Activated T-cell treated with anti-CD3 and anti-CD28 coated beads, Interleukin-2, amount 50 U/mL, for 72 hours (primary cell): ENCODE measurements around the gene TMEM255A. TPM values are rescaled to one million over a fixed set of nuclear protein-coding genes. Genes with fewer than 3 reads are reported as not detected.

Experiments used
- ATAC-seq, 2 donors: fragments of 150-1000 bp; cut with Tn5 transposase; replicated peaks in 1 of 2; 2 replicates each; pipeline ENCODE4 v1.10.0; 2021; ENCODE audit warnings: moderate library complexity in 2 of 2, mild to moderate bottlenecking in 1 of 2
- DNase-seq, 2 donors: peaks; one replicate each; pipeline ENCODE4 v3.0.0; 2021 to 2022; ENCODE audit warnings: mixed read lengths in 1 of 2
- H3K27ac Mint-ChIP-seq: one replicate; pipeline ENCODE4 v1.8.0; 2022; ENCODE audit warnings: mild to moderate bottlenecking, moderate library complexity, mixed read lengths
- H3K27me3 Mint-ChIP-seq: one replicate; pipeline ENCODE4 v1.8.0; 2022; ENCODE audit warnings: low read depth, mixed read lengths
- H3K36me3 Mint-ChIP-seq, 2 donors: one replicate each; pipeline ENCODE4 v1.8.0; 2022; ENCODE audit warnings: mixed read lengths in 2 of 2, mild to moderate bottlenecking in 1 of 2; ENCODE audit not compliant: insufficient read depth in 2 of 2
- H3K4me1 Mint-ChIP-seq: one replicate; pipeline ENCODE4 v1.8.0; 2022; ENCODE audit warnings: low read depth, mixed read lengths
- H3K4me3 Mint-ChIP-seq, 2 donors: one replicate each; pipeline ENCODE4 v1.8.0; 2022; ENCODE audit warnings: mild to moderate bottlenecking in 2 of 2, mixed read lengths in 2 of 2, moderate library complexity in 2 of 2
- H3K9me3 Mint-ChIP-seq, 2 donors: one replicate each; pipeline ENCODE4 v1.8.0; 2022; ENCODE audit warnings: mixed read lengths in 2 of 2
- total RNA-seq, 2 donors: library from RNA; stranded (reverse); gene quantifications; one replicate each; pipeline ENCODE4 v1.2.3, GENCODE V29; 2022

Gene TMEM255A
- total RNA-seq, 2 donors from 2014 or later = not detected

DNA sequence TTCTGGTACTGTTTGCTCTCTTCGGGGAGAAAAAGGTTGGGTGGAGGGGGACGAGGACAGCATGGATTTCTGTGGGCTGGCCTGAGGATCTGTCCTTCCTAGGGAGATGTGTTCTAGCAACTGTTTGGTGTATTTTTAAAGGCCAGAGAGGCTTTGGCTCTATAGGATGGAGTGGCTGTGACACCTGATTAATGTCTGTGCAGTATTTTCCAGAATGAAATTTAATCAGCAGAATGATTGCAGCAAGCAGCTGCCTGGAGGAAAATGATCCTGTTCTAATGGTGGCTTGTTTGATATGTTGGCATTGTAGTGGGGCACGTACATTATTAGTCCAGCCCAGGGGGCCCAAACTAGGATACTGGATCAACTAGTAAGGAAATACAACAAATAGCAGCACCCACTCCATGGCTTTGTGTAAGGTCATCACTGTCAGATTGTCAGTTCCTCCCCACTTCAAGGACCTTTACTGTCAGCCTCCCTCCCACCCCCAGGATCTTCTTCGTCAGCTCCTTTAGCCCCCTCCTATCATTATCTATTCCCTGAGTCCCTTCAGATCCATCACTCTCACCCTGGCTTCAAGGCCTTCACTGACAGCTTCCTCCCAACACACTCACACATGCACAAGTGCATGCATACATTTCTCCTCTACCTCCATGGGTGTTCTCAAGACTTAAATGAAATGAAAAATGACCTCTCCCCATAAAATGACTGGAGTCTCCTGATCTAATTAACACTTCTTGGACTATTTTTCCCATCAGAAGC, 10.4 kb upstream of the TMEM255A start:
- no peaks in the 10 kb centered on the region for H3K4me1 Mint-ChIP-seq
- DNase-seq = no peak
- H3K27me3 Mint-ChIP-seq = peaks cover 11% of the 10 kb centered on the region
- H3K36me3 Mint-ChIP-seq = no peaks in the 10 kb centered on the region
- no peaks in the 10 kb centered on the region for H3K9me3 Mint-ChIP-seq
- no peak for ATAC-seq
- no peak overlapping the region for H3K27ac Mint-ChIP-seq
- H3K4me3 Mint-ChIP-seq = no peak overlapping the region

DNA sequence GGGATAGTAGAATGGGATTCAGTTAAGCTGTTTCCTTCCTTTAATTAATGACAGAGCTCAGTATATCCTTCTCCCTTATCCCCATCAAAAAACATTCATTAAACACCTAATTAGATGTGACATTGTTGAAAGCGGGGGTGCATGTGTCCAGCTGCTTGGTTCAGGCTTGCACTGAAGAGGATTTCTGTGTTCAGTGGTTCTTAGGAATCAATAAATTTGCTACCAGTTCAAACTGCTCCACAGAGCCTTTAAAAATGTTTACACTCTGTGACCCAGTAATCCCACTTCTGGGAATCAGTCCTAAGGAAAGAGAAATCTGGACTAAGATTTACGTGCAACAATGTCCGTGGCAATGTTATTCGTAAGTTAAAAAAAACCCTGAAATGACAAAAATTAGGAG, 7.2 kb upstream of the TMEM255A start:
- Mint-ChIP-seq H3K36me3 (no peaks in the 10 kb centered on the region), H3K4me3 (no peak overlapping the region), H3K27ac (no peak overlapping the region), H3K9me3 (no peaks in the 10 kb centered on the region), H3K27me3 (peaks cover 31% of the 10 kb centered on the region), H3K4me1 (no peaks in the 10 kb centered on the region)
- DNase-seq (no peak), ATAC-seq (no peak)

DNA sequence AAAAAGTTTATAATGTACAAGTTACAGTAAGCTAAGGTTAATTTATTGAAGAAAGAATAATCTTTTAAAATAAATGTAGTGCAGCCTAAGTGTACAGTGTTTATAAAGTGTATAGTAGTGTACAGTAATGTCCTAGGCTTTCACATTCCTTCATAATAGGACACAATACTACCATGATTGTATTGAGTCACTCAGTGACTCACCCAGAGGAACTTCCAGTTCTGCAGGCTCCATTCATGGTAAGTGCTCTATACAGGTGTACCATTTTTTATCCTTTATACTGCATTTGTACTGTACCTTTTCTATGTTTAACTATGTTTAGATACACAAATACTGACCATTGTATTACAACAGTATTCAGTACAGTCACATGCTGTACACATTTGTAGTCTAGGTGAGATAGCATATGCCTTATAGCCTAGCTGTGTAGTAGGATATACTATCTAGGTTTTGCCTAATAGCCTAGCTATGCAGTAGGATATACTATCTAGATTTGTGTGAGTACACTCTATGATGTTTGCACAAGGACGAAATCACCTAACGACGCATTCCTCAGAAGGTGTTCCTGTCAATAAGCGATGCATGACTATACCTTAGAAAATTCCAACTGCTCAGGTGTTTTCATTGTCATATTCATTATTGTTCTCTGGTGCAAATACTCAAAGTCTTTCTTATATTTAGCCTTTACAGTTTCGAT, 5.5 kb upstream of the TMEM255A start:
- ATAC-seq = peak; percentile 39 to 46
- Mint-ChIP-seq H3K4me3 (no peak overlapping the region), H3K9me3 (no peaks in the 10 kb centered on the region), H3K27ac (no peak overlapping the region), H3K4me1 (no peaks in the 10 kb centered on the region), H3K36me3 (no peaks in the 10 kb centered on the region), H3K27me3 (peaks cover 47% of the 10 kb centered on the region)
- no peak for DNase-seq

DNA sequence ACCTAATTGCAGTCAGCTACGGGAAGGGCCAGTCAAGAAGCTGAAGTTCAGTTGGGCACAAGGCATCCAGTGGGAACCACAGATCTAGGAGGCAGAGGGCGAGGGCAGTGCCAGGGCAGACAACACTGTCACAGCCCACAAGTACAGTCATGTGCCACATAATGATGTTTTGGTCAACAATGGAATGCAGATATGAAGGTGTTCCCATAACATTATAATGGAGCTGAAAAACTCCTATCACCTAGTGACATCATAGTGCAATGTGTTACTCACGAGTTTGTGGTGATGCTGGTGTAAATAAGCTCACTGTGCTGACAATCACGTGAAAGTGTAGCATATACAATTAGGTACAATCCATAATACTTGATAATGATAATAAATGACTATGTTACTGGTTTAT, 4.5 kb upstream of the TMEM255A start:
- Mint-ChIP-seq H3K36me3 (no peaks in the 10 kb centered on the region), H3K4me1 (no peaks in the 10 kb centered on the region), H3K27me3 (peaks cover 48% of the 10 kb centered on the region), H3K4me3 (no peak overlapping the region), H3K9me3 (no peaks in the 10 kb centered on the region), H3K27ac (no peak overlapping the region)
- ATAC-seq = no peak
- DNase-seq = no peak

DNA sequence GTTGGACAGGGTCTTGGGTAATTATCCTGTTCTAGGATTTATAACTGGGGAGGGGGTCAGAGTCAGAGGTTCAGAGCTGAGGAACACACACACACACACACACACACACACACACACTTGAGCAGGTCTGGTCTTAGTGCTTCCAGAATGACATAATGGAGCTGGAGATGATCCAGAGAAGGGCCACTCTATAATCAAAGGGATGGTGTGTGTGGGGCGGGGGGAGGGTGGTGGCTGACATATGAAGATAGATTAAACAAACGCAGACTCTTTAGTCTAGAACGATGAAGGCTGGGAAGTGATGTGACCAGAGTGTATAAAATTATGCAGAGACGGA, 434 bp upstream of the TMEM255A start:
- no peak for DNase-seq
- H3K4me1 Mint-ChIP-seq = peaks cover 12% of the 10 kb centered on the region
- H3K27me3 Mint-ChIP-seq = peaks cover 67% of the 10 kb centered on the region
- H3K4me3 Mint-ChIP-seq = peak overlapping the region in 1 of 2 donors; percentile 90
- no peaks in the 10 kb centered on the region for H3K9me3 Mint-ChIP-seq
- no peaks in the 10 kb centered on the region for H3K36me3 Mint-ChIP-seq
- no peak overlapping the region for H3K27ac Mint-ChIP-seq
- no peak for ATAC-seq

DNA sequence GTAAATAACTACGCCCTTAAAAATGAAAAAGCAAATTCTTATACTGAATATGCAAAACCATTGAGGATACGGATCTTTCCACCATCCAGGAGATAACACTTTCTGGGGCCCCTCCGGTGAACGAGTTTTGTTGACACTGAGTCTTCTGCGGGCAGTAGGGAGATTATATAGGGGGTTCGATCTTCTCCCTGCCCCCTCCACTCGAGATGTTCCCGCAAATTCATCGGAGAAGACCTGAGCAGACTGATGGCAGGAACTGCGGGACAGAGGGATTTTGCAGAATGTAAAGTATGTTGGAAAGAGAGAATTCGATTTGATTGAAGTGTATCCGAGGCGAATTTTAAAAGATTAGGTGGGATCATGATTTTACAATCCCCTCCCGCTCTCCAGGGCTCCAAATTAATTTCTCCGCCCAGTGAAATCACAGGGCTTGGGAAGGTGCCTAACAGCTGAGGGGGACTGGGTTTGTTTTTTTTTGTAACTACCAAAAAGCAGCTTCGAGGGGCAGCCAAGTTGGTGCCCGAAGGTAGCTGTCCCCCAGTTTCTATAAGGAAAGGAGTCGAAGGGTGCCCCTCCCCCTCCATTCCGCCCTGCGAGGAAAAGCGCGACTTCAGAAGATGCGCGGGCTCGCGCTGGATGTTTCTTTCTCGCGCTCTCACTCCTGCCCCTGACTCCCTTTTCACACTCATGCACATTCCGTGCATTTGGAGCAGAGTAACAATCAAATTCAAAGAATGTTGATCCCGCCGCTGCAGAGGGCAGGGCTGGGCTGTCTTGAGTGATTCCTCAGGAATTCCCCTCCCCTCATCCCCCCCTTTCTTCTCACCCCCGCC, 1.2 kb downstream of the TMEM255A start:
- peaks cover 14% of the 10 kb centered on the region for H3K4me1 Mint-ChIP-seq
- no peaks in the 10 kb centered on the region for H3K36me3 Mint-ChIP-seq
- H3K4me3 Mint-ChIP-seq = peak overlapping the region; percentile 85 to 90
- no peaks in the 10 kb centered on the region for H3K9me3 Mint-ChIP-seq
- H3K27me3 Mint-ChIP-seq = peaks cover 71% of the 10 kb centered on the region
- ATAC-seq (no peak), DNase-seq (peak in 1 of 2 donors; percentile 10)
- peak overlapping the region; percentile 4 for H3K27ac Mint-ChIP-seq

DNA sequence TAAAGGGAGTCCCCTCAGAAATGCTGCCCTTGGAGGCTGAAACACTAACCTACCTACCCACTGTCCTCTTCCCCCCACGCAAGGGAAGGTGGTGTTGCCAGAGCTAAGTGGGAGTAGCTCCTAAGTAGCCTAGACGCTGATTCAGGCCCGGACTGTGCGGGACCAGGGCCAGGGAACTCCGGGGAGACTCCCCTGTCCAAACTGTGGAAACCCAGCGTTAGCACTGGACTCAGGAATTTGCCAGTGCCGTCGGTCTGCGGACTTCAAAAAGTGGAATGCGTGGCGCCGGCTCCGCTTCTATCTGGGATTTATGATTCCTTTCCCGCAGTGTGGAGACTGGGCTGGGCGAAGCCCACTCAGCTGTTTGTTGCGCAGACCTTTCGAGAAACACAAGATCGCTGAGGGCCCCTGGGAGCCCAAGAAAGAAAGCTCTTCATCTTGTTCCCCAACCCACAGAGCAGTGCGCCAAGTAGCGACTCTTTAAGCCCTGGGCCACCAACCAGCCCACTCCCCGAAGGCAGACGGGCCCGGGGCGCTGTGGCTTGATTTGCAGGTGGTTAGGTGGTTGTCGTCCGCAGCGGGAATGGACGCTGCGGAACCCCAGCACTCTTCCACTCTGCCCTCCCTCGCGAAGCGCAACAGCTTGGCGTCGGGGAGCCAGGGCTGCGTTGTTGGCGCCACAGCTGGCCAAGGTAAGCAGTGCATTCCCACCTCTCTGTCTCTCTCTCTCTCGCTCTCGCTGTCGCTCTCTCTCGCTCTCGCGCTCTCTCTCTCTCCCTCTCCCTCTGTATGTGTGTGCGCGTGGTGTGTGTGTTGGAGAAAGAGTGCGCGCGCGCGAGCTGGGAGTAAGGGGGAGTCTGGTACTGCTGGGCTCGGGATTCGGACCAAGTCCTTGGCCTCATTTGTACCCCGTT, 2.0 kb downstream of the TMEM255A start:
- H3K27me3 Mint-ChIP-seq = peaks cover 66% of the 10 kb centered on the region
- H3K27ac Mint-ChIP-seq = peak overlapping the region; percentile 4
- H3K4me1 Mint-ChIP-seq = peaks cover 14% of the 10 kb centered on the region
- H3K9me3 Mint-ChIP-seq = no peaks in the 10 kb centered on the region
- peak overlapping the region; percentile 85 to 90 for H3K4me3 Mint-ChIP-seq
- DNase-seq = peak; percentile 69 to 74
- no peaks in the 10 kb centered on the region for H3K36me3 Mint-ChIP-seq
- peak; percentile 94 to 95 for ATAC-seq

DNA sequence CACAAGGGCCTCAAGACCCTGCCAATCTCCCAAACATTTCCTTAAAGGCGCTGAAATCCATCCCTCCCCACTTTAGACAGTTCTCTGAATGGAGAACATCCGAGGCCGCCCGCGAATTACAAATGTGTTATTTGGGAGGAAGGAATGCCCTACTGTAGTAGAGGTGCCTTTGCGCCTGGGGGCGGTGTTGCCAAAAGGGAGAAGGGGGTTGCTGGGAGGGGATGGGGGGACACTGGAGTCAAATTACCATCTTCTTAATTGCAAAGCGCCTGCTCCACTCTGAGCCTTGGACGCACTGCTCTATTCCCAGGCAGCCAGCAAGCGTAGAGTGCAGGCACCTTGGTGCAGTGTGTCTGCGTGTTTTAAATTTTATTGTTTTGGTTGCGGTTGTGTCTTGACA, 2.7 kb downstream of the TMEM255A start:
- peaks cover 14% of the 10 kb centered on the region for H3K4me1 Mint-ChIP-seq
- no peak for ATAC-seq
- H3K4me3 Mint-ChIP-seq = peak overlapping the region; percentile 85 to 90
- H3K36me3 Mint-ChIP-seq = no peaks in the 10 kb centered on the region
- H3K9me3 Mint-ChIP-seq = no peaks in the 10 kb centered on the region
- DNase-seq = peak in 1 of 2 donors; percentile 3
- no peak overlapping the region for H3K27ac Mint-ChIP-seq
- H3K27me3 Mint-ChIP-seq = peaks cover 66% of the 10 kb centered on the region

DNA sequence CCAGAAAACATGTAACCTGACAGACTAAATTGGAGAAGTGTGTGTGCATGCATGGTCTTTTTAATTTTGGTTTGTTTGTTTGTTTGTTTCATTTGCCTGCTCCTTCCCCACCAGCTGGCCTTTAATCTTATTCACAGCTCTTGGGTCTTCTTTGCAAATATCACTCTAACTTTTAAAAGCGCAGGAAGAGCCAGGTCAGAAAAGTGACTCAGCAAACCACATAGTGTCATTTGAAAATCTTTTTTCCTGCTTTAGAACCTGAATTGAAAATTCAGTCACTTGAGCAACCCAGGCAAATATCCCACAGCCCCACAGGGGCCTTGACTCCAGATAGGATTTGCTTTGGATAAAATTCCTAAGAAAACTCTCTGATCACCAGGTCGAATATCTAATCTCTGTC, 4.6 kb downstream of the TMEM255A start:
- H3K36me3 Mint-ChIP-seq = no peaks in the 10 kb centered on the region
- no peak overlapping the region for H3K27ac Mint-ChIP-seq

DNA sequence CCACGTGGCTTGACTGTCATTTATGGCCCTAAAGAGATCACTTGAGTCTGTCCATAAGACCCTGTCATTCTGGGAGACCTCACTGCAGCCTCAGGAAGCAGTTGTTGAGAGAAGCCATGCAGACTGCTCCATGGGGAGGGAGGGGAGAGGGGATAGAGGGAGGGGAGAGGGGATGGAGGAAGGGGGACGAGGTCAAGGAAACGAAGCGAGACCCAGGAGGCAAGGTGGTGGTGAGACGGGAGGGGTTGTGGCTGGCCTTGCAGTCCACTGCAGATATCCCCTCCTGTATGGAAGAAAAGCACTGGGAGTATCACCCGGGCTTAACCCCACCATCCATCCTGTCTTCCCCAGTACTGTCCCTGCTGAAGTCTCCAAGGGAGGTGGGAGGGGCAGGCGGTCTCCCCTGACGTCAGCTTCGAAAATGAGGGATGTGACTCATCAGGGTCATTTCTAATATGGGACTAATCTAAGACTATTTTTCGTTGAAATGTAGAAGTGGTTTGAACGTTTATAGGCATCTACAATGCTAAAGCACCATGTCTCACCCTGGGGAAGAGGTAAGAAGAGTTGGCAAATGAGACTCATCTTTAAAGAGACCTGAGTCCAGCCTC, 5.6 kb downstream of the TMEM255A start:
- Mint-ChIP-seq H3K4me1 (peaks cover 25% of the 10 kb centered on the region), H3K27ac (no peak overlapping the region), H3K36me3 (no peaks in the 10 kb centered on the region), H3K4me3 (no peak overlapping the region), H3K9me3 (no peaks in the 10 kb centered on the region), H3K27me3 (peaks cover 61% of the 10 kb centered on the region)
- DNase-seq = no peak
- ATAC-seq = no peak

More for the DNA sequence above, 4.6 kb downstream of the TMEM255A start:
- peaks cover 61% of the 10 kb centered on the region for H3K27me3 Mint-ChIP-seq
- no peaks in the 10 kb centered on the region for H3K9me3 Mint-ChIP-seq
- ATAC-seq = no peak
- H3K4me3 Mint-ChIP-seq = no peak overlapping the region
- H3K4me1 Mint-ChIP-seq = peaks cover 25% of the 10 kb centered on the region
- no peak for DNase-seq

DNA sequence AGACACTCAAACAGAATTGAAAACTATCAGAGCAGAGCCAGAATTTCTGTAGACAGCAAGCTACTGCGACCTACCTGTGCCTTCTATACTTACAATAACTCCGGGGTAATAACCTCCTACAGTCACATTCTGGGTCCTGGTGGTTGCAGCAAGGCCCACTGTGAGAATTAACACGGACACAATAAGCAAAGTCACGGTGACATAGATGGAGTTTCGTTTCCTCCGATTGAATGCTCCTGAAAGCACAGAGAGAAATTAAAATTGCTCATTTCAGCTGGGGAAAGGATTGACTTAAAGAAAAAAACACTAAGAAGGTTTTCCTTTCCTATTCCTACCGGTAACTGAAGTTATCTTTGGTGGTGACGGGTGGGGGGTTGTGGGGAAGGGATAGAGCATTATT, 7.0 kb downstream of the TMEM255A start:
- H3K27me3 Mint-ChIP-seq = peaks cover 51% of the 10 kb centered on the region
- ATAC-seq = no peak
- no peaks in the 10 kb centered on the region for H3K9me3 Mint-ChIP-seq
- no peak for DNase-seq
- H3K4me3 Mint-ChIP-seq = no peak overlapping the region
- peaks cover 18% of the 10 kb centered on the region for H3K4me1 Mint-ChIP-seq
- no peaks in the 10 kb centered on the region for H3K36me3 Mint-ChIP-seq
- H3K27ac Mint-ChIP-seq = no peak overlapping the region

DNA sequence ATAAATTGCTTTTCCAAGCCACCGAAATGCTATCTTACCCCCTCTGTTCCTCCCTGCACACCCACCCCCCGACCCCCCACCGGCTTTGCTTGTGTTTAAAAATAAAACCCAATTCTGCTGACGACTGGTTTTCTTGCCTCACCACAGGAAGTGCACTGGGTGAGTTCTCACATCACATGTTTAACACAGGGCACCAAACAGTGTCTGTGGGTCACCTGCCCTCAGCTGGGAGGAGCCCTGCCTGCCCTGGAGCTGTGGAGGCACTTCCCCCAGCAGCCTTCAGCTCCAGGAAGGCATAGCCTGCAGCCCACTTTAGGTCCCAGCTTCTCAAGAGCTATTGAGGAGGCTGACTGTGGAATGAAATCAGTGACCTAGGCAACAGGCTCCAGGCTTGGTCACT, 8.8 kb downstream of the TMEM255A start:
- H3K4me3 Mint-ChIP-seq = peak overlapping the region in 1 of 2 donors; percentile 77
- H3K4me1 Mint-ChIP-seq = peaks cover 17% of the 10 kb centered on the region
- H3K36me3 Mint-ChIP-seq = no peaks in the 10 kb centered on the region
- H3K9me3 Mint-ChIP-seq = no peaks in the 10 kb centered on the region
- ATAC-seq = peak; percentile 45 to 98
- no peak overlapping the region for H3K27ac Mint-ChIP-seq
- peaks cover 36% of the 10 kb centered on the region for H3K27me3 Mint-ChIP-seq
- peak; percentile 3 to 46 for DNase-seq
